ENCODE results near the gene SPEG. TPM values are rescaled to one million over a fixed set of nuclear protein-coding genes. Genes with fewer than 3 reads are reported as not detected.

The SPEG gene
- total RNA-seq, 2 donors from 2014 or later = 0.79 to 1.7 TPM

DNA sequence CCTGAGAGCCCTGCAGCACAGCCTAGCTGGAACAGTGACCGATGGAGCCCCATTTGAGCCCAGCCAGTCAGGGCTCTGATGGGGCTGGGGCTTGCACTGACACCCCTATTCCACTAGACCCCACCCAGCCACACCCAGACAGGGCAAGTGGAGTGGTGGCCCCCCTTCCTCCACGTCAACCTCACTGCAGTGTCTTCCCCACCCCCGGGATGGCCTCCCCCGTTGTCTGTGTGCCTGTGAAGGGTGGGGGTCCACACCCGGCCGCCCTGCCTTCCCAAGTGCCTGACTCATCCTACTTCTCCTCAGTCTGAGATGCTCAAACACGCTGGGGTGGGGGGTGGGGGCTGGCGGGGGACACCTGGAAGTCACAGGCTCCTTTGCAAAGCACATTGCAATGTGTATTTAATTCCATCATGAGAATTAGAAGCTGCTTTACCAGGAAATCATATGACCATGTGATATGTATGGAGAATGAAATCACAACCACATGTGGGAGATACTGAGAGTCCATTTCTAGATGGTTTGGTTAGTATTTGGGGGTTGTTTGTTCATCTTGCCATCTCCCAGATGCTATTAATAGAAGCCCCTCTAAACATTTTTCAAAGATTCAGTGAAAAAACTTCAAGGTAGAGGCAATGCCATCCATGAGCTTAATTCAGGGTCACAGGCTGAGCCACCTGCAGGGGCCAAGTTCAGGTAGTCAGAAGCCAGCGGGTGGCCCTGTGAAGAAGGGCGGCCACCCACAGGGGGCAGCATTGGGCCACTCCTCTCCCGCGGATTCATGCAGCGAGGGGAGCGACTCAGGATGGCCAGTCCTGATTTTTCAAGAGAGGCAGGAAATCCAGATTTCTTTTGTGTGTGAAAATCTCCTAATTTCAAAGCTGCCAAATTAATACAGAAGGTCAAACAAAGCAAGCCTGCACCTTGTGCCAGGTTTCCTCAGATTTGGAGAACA lies 41.3 kb downstream of the SPEG start:
- H3K9me3 Mint-ChIP-seq = no peaks in the 10 kb centered on the region
- H3K27ac Mint-ChIP-seq = no peak overlapping the region
- H3K36me3 Mint-ChIP-seq (ENCODE audit: low read depth) = no peaks in the 10 kb centered on the region
- peaks cover 4% of the 10 kb centered on the region for H3K27me3 Mint-ChIP-seq
- H3K4me3 Mint-ChIP-seq = no peak overlapping the region
- ATAC-seq (replicated peaks) = peak; percentile 75
- peaks cover 4% of the 10 kb centered on the region for H3K4me1 Mint-ChIP-seq

DNA sequence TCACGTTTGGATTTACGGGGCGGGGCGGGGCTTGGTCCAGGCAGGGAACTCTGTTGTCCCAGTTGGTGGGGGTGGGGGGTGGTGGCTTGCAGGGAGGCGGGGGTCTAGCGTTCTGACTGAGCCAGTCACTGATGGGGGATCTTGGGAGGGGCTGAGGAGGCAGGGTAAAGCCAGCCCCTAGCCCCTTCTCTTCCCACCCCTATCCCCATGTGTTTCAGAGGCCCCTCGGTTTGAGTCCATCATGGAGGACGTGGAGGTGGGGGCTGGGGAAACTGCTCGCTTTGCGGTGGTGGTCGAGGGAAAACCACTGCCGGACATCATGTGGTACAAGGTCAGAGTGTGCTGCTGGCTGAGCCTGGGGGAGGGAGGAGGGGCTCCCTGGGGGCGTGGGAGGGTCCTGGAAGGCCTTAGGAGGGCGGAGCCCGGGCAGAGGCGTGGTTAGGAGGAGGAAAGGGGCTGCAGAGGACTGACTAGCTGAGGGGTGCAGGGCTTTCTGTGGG lies 42.1 kb downstream of the SPEG start:
- H3K4me3 Mint-ChIP-seq = no peak overlapping the region
- H3K9me3 Mint-ChIP-seq = no peaks in the 10 kb centered on the region
- no peak for ATAC-seq (replicated peaks)
- H3K27ac Mint-ChIP-seq = no peak overlapping the region
- no peaks in the 10 kb centered on the region for H3K36me3 Mint-ChIP-seq (ENCODE audit: low read depth)
- peaks cover 4% of the 10 kb centered on the region for H3K27me3 Mint-ChIP-seq
- H3K4me1 Mint-ChIP-seq = peaks cover 4% of the 10 kb centered on the region

DNA sequence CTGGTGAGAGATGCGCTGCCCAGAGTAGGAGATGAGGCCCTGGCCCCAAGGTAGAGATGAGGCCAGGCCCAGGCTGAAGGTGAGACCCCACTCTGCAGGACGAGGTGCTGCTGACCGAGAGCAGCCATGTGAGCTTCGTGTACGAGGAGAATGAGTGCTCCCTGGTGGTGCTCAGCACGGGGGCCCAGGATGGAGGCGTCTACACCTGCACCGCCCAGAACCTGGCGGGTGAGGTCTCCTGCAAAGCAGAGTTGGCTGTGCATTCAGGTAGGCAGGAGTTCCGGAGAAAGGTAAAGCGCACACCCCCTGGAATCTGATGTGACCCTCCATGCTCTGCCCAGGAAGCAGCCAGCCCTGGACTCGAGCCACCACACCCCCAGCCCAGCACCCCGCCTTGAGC lies 42.5 kb downstream of the SPEG start:
- H3K4me1 Mint-ChIP-seq = peaks cover 4% of the 10 kb centered on the region
- H3K27me3 Mint-ChIP-seq = peaks cover 4% of the 10 kb centered on the region
- no peak for ATAC-seq (replicated peaks)
- H3K9me3 Mint-ChIP-seq = no peaks in the 10 kb centered on the region
- no peak overlapping the region for H3K27ac Mint-ChIP-seq
- H3K4me3 Mint-ChIP-seq = no peak overlapping the region
- no peaks in the 10 kb centered on the region for H3K36me3 Mint-ChIP-seq (ENCODE audit: low read depth)

DNA sequence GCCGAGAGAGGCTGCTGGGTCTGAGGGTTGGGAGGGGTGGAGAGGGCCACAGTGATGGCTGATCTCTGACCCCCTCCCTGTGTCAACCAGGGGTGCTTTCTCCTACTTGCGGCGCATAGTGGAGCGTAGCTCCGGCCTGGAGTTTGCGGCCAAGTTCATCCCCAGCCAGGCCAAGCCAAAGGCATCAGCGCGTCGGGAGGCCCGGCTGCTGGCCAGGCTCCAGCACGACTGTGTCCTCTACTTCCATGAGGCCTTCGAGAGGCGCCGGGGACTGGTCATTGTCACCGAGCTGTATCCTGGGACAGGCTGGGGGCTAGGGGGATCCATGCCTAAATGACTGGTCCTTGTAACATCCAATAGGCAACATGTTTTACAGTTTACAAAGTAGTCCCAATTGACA lies 43.2 kb downstream of the SPEG start:
- H3K4me3 Mint-ChIP-seq = no peak overlapping the region
- no peak for ATAC-seq (replicated peaks)
- H3K9me3 Mint-ChIP-seq = no peaks in the 10 kb centered on the region
- no peaks in the 10 kb centered on the region for H3K36me3 Mint-ChIP-seq (ENCODE audit: low read depth)
- no peak overlapping the region for H3K27ac Mint-ChIP-seq
- H3K27me3 Mint-ChIP-seq = peaks cover 7% of the 10 kb centered on the region
- H3K4me1 Mint-ChIP-seq = peaks cover 4% of the 10 kb centered on the region

DNA sequence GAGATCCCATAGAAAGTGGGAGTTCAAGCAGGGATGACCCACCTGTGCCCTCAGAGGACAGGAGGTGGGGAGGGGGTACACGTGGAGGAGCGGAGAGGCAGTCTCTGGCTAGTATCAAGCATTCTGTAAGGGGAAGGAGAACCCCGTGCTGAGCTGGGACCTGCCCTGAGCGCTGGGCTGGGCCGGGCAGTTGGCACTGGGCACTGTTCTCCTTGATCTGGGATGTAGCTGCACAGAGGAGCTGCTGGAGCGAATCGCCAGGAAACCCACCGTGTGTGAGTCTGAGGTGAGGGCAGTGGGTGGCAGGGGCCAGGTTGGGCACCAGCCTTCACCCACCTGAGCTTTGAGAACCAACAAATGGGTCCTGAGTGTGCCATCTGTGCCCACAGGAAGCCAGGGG lies 44.3 kb downstream of the SPEG start:
- no peak overlapping the region for H3K27ac Mint-ChIP-seq
- H3K4me3 Mint-ChIP-seq = no peak overlapping the region
- H3K36me3 Mint-ChIP-seq (ENCODE audit: low read depth) = no peaks in the 10 kb centered on the region
- H3K9me3 Mint-ChIP-seq = no peaks in the 10 kb centered on the region
- H3K27me3 Mint-ChIP-seq = peaks cover 9% of the 10 kb centered on the region
- peaks cover 4% of the 10 kb centered on the region for H3K4me1 Mint-ChIP-seq
- ATAC-seq (replicated peaks) = no peak

DNA sequence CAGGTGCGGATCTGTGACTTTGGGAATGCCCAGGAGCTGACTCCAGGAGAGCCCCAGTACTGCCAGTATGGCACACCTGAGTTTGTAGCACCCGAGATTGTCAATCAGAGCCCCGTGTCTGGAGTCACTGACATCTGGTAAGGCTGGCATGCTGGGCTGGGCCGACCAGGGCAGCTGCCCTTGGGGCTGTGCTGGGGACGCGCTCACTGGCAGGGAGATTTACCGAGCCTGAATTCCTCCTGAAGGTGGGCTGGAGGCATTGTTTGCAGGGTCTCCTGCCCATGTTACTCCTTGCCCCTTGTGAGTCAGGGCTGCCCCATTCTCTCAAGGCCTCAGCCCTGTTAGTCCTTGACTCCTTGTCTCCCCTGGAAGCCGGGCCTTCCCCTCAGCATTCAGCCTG lies 45.4 kb downstream of the SPEG start:
- Mint-ChIP-seq H3K4me1 (peaks cover 4% of the 10 kb centered on the region), H3K4me3 (no peak overlapping the region), H3K27ac (no peak overlapping the region), H3K9me3 (no peaks in the 10 kb centered on the region), H3K27me3 (peaks cover 9% of the 10 kb centered on the region), H3K36me3 (ENCODE audit: low read depth) (no peaks in the 10 kb centered on the region)
- ATAC-seq (replicated peaks) = no peak

DNA sequence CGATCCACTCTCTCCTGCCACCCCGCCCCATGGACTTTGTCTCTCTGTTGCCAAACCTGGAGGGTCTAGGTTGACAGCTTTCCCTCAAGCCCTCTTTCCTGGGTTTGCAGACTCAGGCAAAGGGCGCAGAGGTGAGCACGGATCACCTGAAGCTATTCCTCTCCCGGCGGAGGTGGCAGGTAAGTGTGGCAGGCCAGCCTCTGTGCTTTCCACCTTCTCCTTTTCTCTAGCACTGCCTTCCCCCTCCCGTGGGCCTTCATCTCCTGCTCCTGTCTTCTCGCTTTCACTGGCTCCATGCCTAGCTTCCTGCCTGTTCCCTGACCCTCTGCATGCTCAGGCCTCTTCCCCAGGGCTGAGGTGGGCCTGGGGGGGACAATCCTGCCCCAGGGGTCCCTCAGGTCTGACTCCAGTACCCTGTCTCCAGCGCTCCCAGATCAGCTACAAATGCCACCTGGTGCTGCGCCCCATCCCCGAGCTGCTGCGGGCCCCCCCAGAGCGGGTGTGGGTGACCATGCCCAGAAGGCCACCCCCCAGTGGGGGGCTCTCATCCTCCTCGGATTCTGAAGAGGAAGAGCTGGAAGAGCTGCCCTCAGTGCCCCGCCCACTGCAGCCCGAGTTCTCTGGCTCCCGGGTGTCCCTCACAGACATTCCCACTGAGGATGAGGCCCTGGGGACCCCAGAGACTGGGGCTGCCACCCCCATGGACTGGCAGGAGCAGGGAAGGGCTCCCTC lies 48.2 kb downstream of the SPEG start:
- no peaks in the 10 kb centered on the region for H3K36me3 Mint-ChIP-seq (ENCODE audit: low read depth)
- no peak overlapping the region for H3K27ac Mint-ChIP-seq
- H3K27me3 Mint-ChIP-seq = peaks cover 22% of the 10 kb centered on the region
- no peaks in the 10 kb centered on the region for H3K9me3 Mint-ChIP-seq
- ATAC-seq (replicated peaks) = no peak
- no peak overlapping the region for H3K4me3 Mint-ChIP-seq
- no peaks in the 10 kb centered on the region for H3K4me1 Mint-ChIP-seq

DNA sequence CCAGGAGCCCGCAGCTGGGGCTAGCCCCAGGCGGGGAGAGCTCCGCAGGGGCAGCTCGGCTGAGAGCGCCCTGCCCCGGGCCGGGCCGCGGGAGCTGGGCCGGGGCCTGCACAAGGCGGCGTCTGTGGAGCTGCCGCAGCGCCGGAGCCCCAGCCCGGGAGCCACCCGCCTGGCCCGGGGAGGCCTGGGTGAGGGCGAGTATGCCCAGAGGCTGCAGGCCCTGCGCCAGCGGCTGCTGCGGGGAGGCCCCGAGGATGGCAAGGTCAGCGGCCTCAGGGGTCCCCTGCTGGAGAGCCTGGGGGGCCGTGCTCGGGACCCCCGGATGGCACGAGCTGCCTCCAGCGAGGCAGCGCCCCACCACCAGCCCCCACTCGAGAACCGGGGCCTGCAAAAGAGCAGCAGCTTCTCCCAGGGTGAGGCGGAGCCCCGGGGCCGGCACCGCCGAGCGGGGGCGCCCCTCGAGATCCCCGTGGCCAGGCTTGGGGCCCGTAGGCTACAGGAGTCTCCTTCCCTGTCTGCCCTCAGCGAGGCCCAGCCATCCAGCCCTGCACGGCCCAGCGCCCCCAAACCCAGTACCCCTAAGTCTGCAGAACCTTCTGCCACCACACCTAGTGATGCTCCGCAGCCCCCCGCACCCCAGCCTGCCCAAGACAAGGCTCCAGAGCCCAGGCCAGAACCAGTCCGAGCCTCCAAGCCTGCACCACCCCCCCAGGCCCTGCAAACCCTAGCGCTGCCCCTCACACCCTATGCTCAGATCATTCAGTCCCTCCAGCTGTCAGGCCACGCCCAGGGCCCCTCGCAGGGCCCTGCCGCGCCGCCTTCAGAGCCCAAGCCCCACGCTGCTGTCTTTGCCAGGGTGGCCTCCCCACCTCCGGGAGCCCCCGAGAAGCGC lies 49.1 kb downstream of the SPEG start:
- ATAC-seq (replicated peaks) = peak; percentile 28
- Mint-ChIP-seq H3K4me3 (peak overlapping the region; percentile 48), H3K9me3 (no peaks in the 10 kb centered on the region), H3K36me3 (ENCODE audit: low read depth) (no peaks in the 10 kb centered on the region), H3K4me1 (no peaks in the 10 kb centered on the region), H3K27ac (no peak overlapping the region), H3K27me3 (peaks cover 22% of the 10 kb centered on the region)

DNA sequence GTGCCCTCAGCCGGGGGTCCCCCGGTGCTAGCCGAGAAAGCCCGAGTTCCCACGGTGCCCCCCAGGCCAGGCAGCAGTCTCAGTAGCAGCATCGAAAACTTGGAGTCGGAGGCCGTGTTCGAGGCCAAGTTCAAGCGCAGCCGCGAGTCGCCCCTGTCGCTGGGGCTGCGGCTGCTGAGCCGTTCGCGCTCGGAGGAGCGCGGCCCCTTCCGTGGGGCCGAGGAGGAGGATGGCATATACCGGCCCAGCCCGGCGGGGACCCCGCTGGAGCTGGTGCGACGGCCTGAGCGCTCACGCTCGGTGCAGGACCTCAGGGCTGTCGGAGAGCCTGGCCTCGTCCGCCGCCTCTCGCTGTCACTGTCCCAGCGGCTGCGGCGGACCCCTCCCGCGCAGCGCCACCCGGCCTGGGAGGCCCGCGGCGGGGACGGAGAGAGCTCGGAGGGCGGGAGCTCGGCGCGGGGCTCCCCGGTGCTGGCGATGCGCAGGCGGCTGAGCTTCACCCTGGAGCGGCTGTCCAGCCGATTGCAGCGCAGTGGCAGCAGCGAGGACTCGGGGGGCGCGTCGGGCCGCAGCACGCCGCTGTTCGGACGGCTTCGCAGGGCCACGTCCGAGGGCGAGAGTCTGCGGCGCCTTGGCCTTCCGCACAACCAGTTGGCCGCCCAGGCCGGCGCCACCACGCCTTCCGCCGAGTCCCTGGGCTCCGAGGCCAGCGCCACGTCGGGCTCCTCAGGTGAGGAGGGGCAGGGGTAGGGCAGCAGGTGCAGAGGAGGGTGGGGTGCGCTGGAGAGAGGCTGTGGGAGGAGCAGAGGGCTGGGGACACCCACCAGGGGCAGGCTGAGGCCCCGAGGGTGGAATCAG lies 49.9 kb downstream of the SPEG start:
- Mint-ChIP-seq H3K9me3 (no peaks in the 10 kb centered on the region), H3K36me3 (ENCODE audit: low read depth) (no peaks in the 10 kb centered on the region), H3K27ac (no peak overlapping the region), H3K4me1 (no peaks in the 10 kb centered on the region), H3K27me3 (peaks cover 22% of the 10 kb centered on the region), H3K4me3 (peak overlapping the region; percentile 48)
- peak; percentile 20 for ATAC-seq (replicated peaks)

DNA sequence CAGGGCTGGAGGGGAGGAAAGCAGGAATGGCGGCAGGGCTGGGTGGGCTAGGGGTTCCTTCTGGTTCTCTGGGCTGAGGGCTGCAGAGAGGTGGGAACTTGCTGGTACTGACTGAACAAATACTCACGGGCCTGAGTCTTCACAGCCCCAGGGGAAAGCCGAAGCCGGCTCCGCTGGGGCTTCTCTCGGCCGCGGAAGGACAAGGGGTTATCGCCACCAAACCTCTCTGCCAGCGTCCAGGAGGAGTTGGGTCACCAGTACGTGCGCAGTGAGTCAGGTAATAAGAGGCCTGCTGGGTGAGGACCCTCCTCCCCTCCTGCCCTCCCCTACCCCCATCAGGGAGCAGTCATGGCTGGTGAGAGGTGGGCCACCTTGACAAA lies 50.5 kb downstream of the SPEG start:
- Mint-ChIP-seq H3K4me1 (no peaks in the 10 kb centered on the region), H3K4me3 (peak overlapping the region; percentile 29), H3K9me3 (no peaks in the 10 kb centered on the region), H3K36me3 (ENCODE audit: low read depth) (no peaks in the 10 kb centered on the region), H3K27me3 (peaks cover 22% of the 10 kb centered on the region), H3K27ac (no peak overlapping the region)
- ATAC-seq (replicated peaks) = no peak

DNA sequence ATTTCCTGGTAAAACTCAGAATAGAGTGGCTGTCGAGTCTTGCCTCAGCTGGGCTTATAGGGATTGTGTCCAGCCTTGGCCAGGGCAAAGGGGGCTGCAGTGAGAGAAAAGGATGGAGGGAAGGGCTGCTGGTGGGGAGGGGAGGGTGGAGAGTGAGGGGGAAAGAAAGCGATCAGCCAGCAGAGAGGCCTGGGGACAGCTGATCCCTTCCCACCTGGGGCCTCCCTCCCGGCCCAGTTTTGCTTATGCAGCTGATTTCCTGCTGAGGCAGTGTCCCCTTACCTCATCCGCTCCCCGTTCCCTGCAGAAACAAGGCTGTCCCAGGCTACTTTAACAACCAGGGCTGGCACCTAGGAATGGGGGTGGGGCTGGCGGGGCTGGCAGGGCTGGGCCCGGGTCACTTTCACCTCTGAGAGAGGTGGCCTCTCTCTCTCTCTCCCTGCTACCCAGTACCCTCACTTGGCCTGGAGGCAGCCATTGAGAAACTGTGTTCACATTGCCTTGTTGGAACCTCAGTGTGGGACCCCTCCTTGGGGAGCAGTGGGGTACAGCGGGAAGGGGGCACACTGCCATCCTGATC lies 51.8 kb downstream of the SPEG start:
- Mint-ChIP-seq H3K27ac (no peak overlapping the region), H3K36me3 (ENCODE audit: low read depth) (no peaks in the 10 kb centered on the region), H3K4me1 (no peaks in the 10 kb centered on the region), H3K27me3 (peaks cover 22% of the 10 kb centered on the region), H3K4me3 (no peak overlapping the region), H3K9me3 (no peaks in the 10 kb centered on the region)
- no peak for ATAC-seq (replicated peaks)

DNA sequence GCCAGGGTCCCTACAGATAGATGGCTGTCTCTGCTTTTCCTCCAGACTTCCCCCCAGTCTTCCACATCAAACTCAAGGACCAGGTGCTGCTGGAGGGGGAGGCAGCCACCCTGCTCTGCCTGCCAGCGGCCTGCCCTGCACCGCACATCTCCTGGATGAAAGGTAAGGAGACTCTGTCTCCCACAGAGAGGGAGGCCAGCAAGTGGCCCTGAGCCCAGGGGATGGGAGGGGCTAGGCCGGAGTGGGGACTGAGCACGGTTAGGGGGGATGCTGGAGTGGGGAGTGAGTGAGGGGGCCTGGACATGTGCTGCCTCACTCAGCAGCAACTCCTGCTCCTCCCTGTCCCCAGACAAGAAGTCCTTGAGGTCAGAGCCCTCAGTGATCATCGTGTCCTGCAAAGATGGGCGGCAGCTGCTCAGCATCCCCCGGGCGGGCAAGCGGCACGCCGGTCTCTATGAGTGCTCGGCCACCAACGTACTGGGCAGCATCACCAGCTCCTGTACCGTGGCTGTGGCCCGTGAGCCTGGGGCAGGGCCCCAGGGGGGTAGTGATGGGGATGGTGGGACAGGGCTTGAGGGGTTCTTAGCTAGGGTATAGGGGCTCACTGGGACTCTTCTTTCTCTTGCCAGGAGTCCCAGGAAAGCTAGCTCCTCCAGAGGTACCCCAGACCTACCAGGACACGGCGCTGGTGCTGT lies 53.7 kb downstream of the SPEG start:
- Mint-ChIP-seq H3K36me3 (ENCODE audit: low read depth) (no peaks in the 10 kb centered on the region), H3K27ac (no peak overlapping the region), H3K4me1 (no peaks in the 10 kb centered on the region), H3K4me3 (no peak overlapping the region), H3K27me3 (peaks cover 28% of the 10 kb centered on the region), H3K9me3 (no peaks in the 10 kb centered on the region)
- ATAC-seq (replicated peaks) = no peak

DNA sequence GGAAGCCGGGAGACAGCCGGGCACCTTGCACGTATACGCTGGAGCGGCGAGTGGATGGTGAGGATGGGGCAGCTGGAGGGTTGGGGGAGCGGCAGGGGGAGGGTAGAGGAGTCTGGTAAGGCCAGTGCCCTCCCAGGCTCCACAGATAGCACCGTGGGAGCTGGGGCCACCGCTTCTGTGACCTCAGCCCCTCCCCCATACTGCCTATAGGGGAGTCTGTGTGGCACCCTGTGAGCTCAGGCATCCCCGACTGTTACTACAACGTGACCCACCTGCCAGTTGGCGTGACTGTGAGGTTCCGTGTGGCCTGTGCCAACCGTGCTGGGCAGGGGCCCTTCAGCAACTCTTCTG lies 54.2 kb downstream of the SPEG start:
- no peak for ATAC-seq (replicated peaks)
- no peak overlapping the region for H3K4me3 Mint-ChIP-seq
- no peaks in the 10 kb centered on the region for H3K9me3 Mint-ChIP-seq
- no peaks in the 10 kb centered on the region for H3K4me1 Mint-ChIP-seq
- no peaks in the 10 kb centered on the region for H3K36me3 Mint-ChIP-seq (ENCODE audit: low read depth)
- H3K27me3 Mint-ChIP-seq = peaks cover 30% of the 10 kb centered on the region
- no peak overlapping the region for H3K27ac Mint-ChIP-seq
